ENCODE measurements around the gene SRR. TPM values are rescaled to one million over a fixed set of nuclear protein-coding genes. Genes with fewer than 3 reads are reported as not detected.

Gene SRR
- total RNA-seq, 3 donors from 2014 or later (not counting 1 experiment from before 2014, with no cell fraction given) = 6.4 to 11.1 (median 7.9) TPM

DNA sequence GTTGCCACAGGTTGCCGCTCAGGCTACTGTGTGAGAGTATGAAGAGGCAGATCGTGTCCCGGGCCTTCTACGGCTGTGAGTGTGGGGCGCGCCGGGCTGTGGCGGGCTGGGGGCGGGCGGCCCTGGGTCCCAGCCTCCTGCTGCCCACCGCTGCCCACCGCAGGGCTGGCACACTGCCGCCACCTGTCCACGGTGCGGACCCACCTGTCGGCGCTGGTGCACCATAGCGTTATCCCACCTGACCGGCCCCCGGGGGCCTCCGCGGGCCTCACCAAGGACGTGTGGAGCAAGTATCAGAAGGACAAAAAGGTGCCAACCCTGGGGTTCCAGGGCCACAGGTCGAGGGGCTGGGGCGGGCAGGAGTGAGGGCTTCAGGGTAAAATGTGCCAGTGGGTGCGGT lies 68.4 kb downstream of the SRR start:
- Mint-ChIP-seq H3K4me3 (no peak overlapping the region), H3K4me1 (no peaks in the 10 kb centered on the region), H3K27ac (no peak overlapping the region), H3K36me3 (no peaks in the 10 kb centered on the region), H3K27me3 (ENCODE audit: low read depth in 2 of 2) (no peaks in the 10 kb centered on the region), H3K9me3 (no peaks in the 10 kb centered on the region)
- peaks cover 9% of the 10 kb centered on the region for H3K36me3 ChIP-seq (ENCODE audit: control insufficient read depth, insufficient read depth, low read length)
- ATAC-seq = no peak
- intact Hi-C loops (cut with micrococcal nuclease) = no loop called here
- 96% methylated on average over 26 of the region's 26 CpGs for WGBS (ENCODE audit: insufficient coverage)
- no peak overlapping the region for H3K27ac ChIP-seq (ENCODE audit: low read length)
- H3K4me3 ChIP-seq (ENCODE audit: low read length) = no peak overlapping the region
- H3K27me3 ChIP-seq (ENCODE audit: control insufficient read depth, insufficient read depth, low read length) = no peaks in the 10 kb centered on the region
- no peaks in the 10 kb centered on the region for H3K4me1 ChIP-seq (ENCODE audit: control insufficient read depth, insufficient read depth, low read length)
- TF ChIP-seq, protein P1, sequence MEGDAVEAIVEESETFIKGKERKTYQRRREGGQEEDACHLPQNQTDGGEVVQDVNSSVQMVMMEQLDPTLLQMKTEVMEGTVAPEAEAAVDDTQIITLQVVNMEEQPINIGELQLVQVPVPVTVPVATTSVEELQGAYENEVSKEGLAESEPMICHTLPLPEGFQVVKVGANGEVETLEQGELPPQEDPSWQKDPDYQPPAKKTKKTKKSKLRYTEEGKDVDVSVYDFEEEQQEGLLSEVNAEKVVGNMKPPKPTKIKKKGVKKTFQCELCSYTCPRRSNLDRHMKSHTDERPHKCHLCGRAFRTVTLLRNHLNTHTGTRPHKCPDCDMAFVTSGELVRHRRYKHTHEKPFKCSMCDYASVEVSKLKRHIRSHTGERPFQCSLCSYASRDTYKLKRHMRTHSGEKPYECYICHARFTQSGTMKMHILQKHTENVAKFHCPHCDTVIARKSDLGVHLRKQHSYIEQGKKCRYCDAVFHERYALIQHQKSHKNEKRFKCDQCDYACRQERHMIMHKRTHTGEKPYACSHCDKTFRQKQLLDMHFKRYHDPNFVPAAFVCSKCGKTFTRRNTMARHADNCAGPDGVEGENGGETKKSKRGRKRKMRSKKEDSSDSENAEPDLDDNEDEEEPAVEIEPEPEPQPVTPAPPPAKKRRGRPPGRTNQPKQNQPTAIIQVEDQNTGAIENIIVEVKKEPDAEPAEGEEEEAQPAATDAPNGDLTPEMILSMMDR (IDR thresholded peaks at IDR 0.05) = no peak
- H3K9me3 ChIP-seq (ENCODE audit: control insufficient read depth, insufficient read depth, low read length) = no peaks in the 10 kb centered on the region
- DNase-seq = no peak

DNA sequence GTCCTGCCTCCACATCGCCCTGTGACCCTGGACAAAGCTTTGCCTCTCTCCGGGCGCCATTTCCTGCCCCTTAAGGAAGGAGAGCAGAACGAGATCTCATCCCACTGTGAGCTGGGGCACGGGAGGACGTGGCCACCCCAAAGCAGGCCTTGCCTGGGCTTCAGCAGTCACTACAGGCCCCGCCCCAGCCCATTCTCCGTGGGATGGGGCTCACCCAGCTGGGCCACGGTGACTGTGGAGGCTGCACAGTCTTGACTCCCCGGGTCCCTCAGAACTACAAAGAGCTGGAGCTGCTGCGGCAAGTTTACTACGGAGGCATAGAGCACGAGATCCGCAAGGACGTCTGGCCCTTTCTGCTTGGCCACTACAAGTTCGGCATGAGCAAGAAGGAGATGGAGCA lies 68.9 kb downstream of the SRR start:
- H3K9me3 Mint-ChIP-seq = no peaks in the 10 kb centered on the region
- H3K4me3 ChIP-seq (ENCODE audit: low read length) = no peak overlapping the region
- TF ChIP-seq, protein P1 (IDR thresholded peaks at IDR 0.05) = no peak
- no peaks in the 10 kb centered on the region for H3K4me1 Mint-ChIP-seq
- H3K27ac ChIP-seq (ENCODE audit: low read length) = no peak overlapping the region
- ATAC-seq = no peak
- no peaks in the 10 kb centered on the region for H3K27me3 ChIP-seq (ENCODE audit: control insufficient read depth, insufficient read depth, low read length)
- no peaks in the 10 kb centered on the region for H3K27me3 Mint-ChIP-seq (ENCODE audit: low read depth in 2 of 2)
- H3K4me1 ChIP-seq (ENCODE audit: control insufficient read depth, insufficient read depth, low read length) = no peaks in the 10 kb centered on the region
- no peak overlapping the region for H3K4me3 Mint-ChIP-seq
- intact Hi-C loops (cut with micrococcal nuclease) = no loop called here
- H3K36me3 Mint-ChIP-seq = no peaks in the 10 kb centered on the region
- 96% methylated on average over 16 of the region's 16 CpGs for WGBS (ENCODE audit: insufficient coverage)
- no peak overlapping the region for H3K27ac Mint-ChIP-seq
- no peaks in the 10 kb centered on the region for H3K9me3 ChIP-seq (ENCODE audit: control insufficient read depth, insufficient read depth, low read length)
- DNase-seq = no peak
- peaks cover 10% of the 10 kb centered on the region for H3K36me3 ChIP-seq (ENCODE audit: control insufficient read depth, insufficient read depth, low read length)

DNA sequence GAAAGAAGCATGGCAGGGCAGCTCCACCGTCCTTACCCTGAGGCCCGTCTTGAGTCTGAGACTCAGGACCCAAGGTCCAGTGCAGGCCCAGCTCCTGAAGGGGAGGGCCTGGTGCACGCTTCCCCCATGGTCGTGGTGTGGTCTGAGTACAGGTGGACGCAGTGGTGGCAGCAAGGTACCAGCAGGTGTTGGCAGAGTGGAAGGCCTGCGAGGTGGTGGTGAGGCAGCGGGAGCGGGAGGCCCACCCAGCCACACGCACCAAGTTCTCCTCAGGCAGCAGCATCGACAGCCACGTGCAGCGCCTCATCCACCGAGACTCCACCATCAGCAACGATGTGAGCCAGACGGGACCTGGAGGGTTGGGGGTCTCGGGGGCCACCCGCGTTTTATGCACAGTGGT lies 69.4 kb downstream of the SRR start:
- intact Hi-C loops (cut with micrococcal nuclease) = no loop called here
- H3K9me3 ChIP-seq (ENCODE audit: control insufficient read depth, insufficient read depth, low read length) = no peaks in the 10 kb centered on the region
- H3K4me3 ChIP-seq (ENCODE audit: low read length) = no peak overlapping the region
- TF ChIP-seq, protein P1 (IDR thresholded peaks at IDR 0.05) = no peak
- DNase-seq = no peak
- H3K27ac ChIP-seq (ENCODE audit: low read length) = no peak overlapping the region
- H3K36me3 ChIP-seq (ENCODE audit: control insufficient read depth, insufficient read depth, low read length) = peaks cover 13% of the 10 kb centered on the region
- no peaks in the 10 kb centered on the region for H3K36me3 Mint-ChIP-seq
- no peak overlapping the region for H3K27ac Mint-ChIP-seq
- H3K27me3 ChIP-seq (ENCODE audit: control insufficient read depth, insufficient read depth, low read length) = no peaks in the 10 kb centered on the region
- ATAC-seq = no peak
- no peak overlapping the region for H3K4me3 Mint-ChIP-seq
- H3K27me3 Mint-ChIP-seq (ENCODE audit: low read depth in 2 of 2) = no peaks in the 10 kb centered on the region
- H3K4me1 Mint-ChIP-seq = no peaks in the 10 kb centered on the region
- H3K4me1 ChIP-seq (ENCODE audit: control insufficient read depth, insufficient read depth, low read length) = no peaks in the 10 kb centered on the region
- 96% methylated on average over 18 of the region's 18 CpGs for WGBS (ENCODE audit: insufficient coverage)
- H3K9me3 Mint-ChIP-seq = no peaks in the 10 kb centered on the region

Other genes with a start within 250 kb of the SRR start
- gene HIC1, start 248.8 kb upstream of the SRR start, total RNA-seq = 10 to 100 TPM; 19.2 to 26.4 (median 20.7) TPM
- gene SMG6, start 165 bp upstream of the SRR start, total RNA-seq = 10 to 100 TPM; 41.6 to 49.4 (median 48.2) TPM
- gene TSR1, start 32.5 kb downstream of the SRR start, total RNA-seq = 10 to 100 TPM; 19.7 to 30.7 (median 29.0) TPM
- gene SGSM2, start 33.6 kb downstream of the SRR start, total RNA-seq = 10 to 100 TPM; 65.4 to 75.7 (median 73.6) TPM
- gene MNT, start 97.1 kb downstream of the SRR start, total RNA-seq = 100 to 1,000 TPM in 1 of 3 donors, 10 to 100 TPM in 2; 72.3 to 108 (median 77.6) TPM
- gene METTL16, start 207.9 kb downstream of the SRR start, total RNA-seq = 10 to 100 TPM; 27.9 to 36.9 (median 32.0) TPM